ENCODE measurements around the gene ARHGEF4.
"Not testable (repeated sequence)": the region's sequence is repeated elsewhere in the genome, so short reads cannot be mapped to it uniquely, and the experiment has no call there.

ARHGEF4 gene

DNA sequence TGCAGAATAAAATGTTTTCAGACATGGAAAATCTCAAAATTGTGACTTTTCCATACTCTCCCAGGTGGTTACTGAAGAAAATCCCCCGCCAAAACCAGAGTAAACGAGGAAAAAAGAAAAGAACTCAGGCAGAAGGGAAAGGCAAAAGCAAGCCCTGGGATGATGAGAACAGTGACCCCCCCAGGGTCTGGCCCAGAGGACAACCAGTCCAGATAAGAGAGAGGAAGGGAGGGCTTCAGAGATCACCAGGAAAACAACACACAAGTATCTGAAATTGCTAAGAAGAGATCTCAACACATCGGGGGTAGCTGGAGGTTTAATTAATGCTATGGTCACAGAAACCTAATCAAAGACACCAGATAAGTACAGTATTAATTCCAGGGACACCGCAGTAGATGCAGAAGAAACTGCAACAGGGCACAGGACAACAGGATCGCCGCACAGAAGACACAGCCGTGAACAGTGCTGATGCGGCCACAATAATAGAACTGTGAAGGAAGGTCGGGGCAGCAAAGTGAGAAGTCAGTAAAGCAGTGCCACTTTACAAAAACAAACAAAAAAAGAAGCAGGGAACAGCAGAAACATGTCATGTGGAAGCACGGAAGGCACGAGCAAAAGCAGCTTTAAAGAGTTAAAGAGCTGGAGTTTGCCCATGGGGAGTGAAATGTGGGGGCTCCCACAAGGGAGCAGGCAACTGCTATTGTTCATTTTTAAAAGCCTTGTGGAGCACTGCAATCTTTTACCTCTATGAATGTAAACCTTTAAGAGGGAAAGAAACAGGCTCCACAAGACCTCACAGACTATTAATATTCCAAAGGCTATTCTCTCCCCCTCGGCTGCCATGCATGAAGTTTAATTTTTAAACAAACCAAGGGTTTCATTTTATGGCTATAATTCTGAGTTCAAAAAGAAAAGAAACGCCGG lies 228.1 kb downstream of the ARHGEF4 start:
- no peaks in the 10 kb centered on the region for H3K27me3 ChIP-seq
- H3K36me3 ChIP-seq: peaks cover 91 to 98% (median 96%) of the 10 kb centered on the region in 11 experiments
- H3K27ac ChIP-seq: no peak overlapping the region; a peak in 1 of 22 replicates
- no peaks in the 10 kb centered on the region for H3K9me3 ChIP-seq (replicated peaks in 1 of 11)
- H3K9ac ChIP-seq: peak overlapping the region in 1 of 11 experiments; percentile 2; a peak in 1 of 22 replicates
- no peak overlapping the region for H3K4me3 ChIP-seq
- TF ChIP-seq Cebpa-rat (IDR thresholded peaks at IDR 0.05): no peak
- peaks cover 0 to 9% (median 0%) of the 10 kb centered on the region in 10 experiments; a peak in 4 of 20 replicates for H3K4me1 ChIP-seq
- no peak overlapping the region for H3K4me2 ChIP-seq
- peaks cover 85 to 100% (median 97%) of the 10 kb centered on the region in 11 experiments; a peak in 21 of 22 replicates for H4K20me1 ChIP-seq

GRCh38 chr2:131067465-131068125 lies 230.9 kb downstream of the ARHGEF4 start:
- H3K4me2 ChIP-seq: no peak overlapping the region
- H4K20me1 ChIP-seq: peaks cover 79 to 100% (median 98%) of the 10 kb centered on the region in 11 experiments; a peak in 21 of 22 replicates
- no peak for TF ChIP-seq Cebpa-rat (IDR thresholded peaks at IDR 0.05)
- no peak overlapping the region for H3K9ac ChIP-seq
- H3K9me3 ChIP-seq (replicated peaks in 1 of 11): no peaks in the 10 kb centered on the region
- no peaks in the 10 kb centered on the region for H3K27me3 ChIP-seq
- H3K4me3 ChIP-seq: no peak overlapping the region
- peaks cover 94 to 100% (median 99%) of the 10 kb centered on the region in 11 experiments for H3K36me3 ChIP-seq
- peaks cover 0 to 8% (median 0%) of the 10 kb centered on the region in 10 experiments; a peak in 3 of 20 replicates for H3K4me1 ChIP-seq
- no peak overlapping the region for H3K27ac ChIP-seq

GRCh38 chr2:131068172-131068571 lies 231.5 kb downstream of the ARHGEF4 start:
- H3K9me3 ChIP-seq (replicated peaks in 1 of 11); H3K27ac ChIP-seq; H3K4me3 ChIP-seq; H3K4me2 ChIP-seq; H3K27me3 ChIP-seq; H3K4me1 ChIP-seq: not testable (repeated sequence)
- peaks cover 79 to 100% (median 98%) of the 10 kb centered on the region in 11 experiments; a peak in 21 of 22 replicates for H4K20me1 ChIP-seq
- H3K9ac ChIP-seq: 0 out of 22 replicates have a peak overlapping the region, but pooled peaks of 1 of the 11 experiments have one; percentile 19
- peaks cover 94 to 100% (median 99%) of the 10 kb centered on the region in 11 experiments for H3K36me3 ChIP-seq

DNA sequence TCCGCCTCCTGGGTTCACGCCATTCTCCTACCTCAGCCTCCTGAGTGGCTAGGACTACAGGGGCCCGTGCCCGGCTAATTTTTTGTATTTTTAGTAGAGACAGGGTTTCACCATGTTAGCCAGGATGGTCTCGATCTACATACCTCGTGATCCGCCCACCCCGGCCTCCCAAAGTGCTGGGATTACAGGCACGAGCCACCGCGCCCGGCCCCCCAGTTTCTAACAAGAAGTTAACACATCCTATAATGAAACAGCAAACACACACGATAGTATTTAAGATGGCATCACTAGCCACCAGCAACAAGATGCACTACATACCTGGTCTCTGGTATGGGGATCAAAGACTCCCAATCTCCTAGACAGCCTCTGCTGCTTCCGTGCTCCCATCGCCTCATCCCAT lies 238.9 kb downstream of the ARHGEF4 start:
- H3K36me3 ChIP-seq: peaks cover 99 to 100% (median 100%) of the 10 kb centered on the region in 11 experiments
- not testable (repeated sequence) for H3K4me1 ChIP-seq

DNA sequence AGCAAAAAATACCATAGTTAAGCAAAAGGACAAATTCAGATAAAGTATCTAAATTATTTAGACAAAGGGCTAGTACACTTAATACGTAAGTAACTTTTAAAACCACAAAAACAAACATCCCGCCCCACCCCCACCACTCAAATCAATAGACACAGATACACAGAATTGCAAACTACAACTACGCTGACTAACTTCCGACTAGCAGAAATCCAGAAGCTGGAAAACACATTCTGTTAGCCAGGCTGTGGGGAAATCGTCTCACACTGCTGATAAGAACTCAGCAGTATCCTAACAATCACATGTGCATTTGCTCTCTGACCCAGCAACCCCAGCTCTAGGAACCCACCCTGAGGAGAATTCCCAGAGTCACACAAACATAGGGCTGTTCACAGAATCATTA lies 240.0 kb downstream of the ARHGEF4 start:
- H4K20me1 ChIP-seq: peaks cover 93 to 100% (median 98%) of the 10 kb centered on the region in 11 experiments
- no peak overlapping the region for H3K27ac ChIP-seq
- H3K9me3 ChIP-seq (replicated peaks in 1 of 11): no peaks in the 10 kb centered on the region
- H3K36me3 ChIP-seq: peaks cover 99 to 100% (median 100%) of the 10 kb centered on the region in 11 experiments
- no peaks in the 10 kb centered on the region for H3K27me3 ChIP-seq
- H3K4me2 ChIP-seq: no peak overlapping the region
- H3K9ac ChIP-seq: no peak overlapping the region
- no peak overlapping the region for H3K4me3 ChIP-seq
- peaks cover 0 to 7% (median under 1%) of the 10 kb centered on the region in 10 experiments; a peak in 7 of 20 replicates for H3K4me1 ChIP-seq
- TF ChIP-seq Cebpa-rat (IDR thresholded peaks at IDR 0.05): no peak

More for the DNA sequence above, 238.9 kb downstream of the ARHGEF4 start:
- not testable (repeated sequence) for H3K9ac ChIP-seq; H3K27me3 ChIP-seq; H3K4me3 ChIP-seq; H3K4me2 ChIP-seq; H3K9me3 ChIP-seq (replicated peaks in 1 of 11); H3K27ac ChIP-seq
- peaks cover 93 to 100% (median 98%) of the 10 kb centered on the region in 11 experiments for H4K20me1 ChIP-seq

GRCh38 chr2:131077182-131077846 lies 240.6 kb downstream of the ARHGEF4 start:
- Histone ChIP-seq H3K27ac (no peak overlapping the region), H3K4me3 (no peak overlapping the region), H3K4me2 (no peak overlapping the region), H4K20me1 (peaks cover 93 to 100% (median 98%) of the 10 kb centered on the region in 11 experiments), H3K36me3 (peaks cover 99 to 100% (median 100%) of the 10 kb centered on the region in 11 experiments), H3K27me3 (no peaks in the 10 kb centered on the region), H3K4me1 (peaks cover 0 to 12% (median 4%) of the 10 kb centered on the region in 10 experiments; a peak in 7 of 20 replicates), H3K9ac (no peak overlapping the region), H3K9me3 (replicated peaks in 1 of 11) (no peaks in the 10 kb centered on the region)
- TF ChIP-seq Cebpa-rat (IDR thresholded peaks at IDR 0.05): no peak

GRCh38 chr2:131077966-131078365 lies 241.3 kb downstream of the ARHGEF4 start:
- no peak for TF ChIP-seq Cebpa-rat (IDR thresholded peaks at IDR 0.05)
- peaks cover 0 to 16% (median 8%) of the 10 kb centered on the region in 10 experiments; a peak in 8 of 20 replicates for H3K4me1 ChIP-seq
- peaks cover 93 to 100% (median 98%) of the 10 kb centered on the region in 11 experiments for H4K20me1 ChIP-seq
- H3K4me3 ChIP-seq: no peak overlapping the region
- no peak overlapping the region for H3K4me2 ChIP-seq
- H3K27ac ChIP-seq: no peak overlapping the region
- peaks cover 98 to 100% (median 100%) of the 10 kb centered on the region in 11 experiments for H3K36me3 ChIP-seq
- H3K9me3 ChIP-seq (replicated peaks in 1 of 11): no peaks in the 10 kb centered on the region
- H3K27me3 ChIP-seq: no peaks in the 10 kb centered on the region
- 0 out of 22 replicates have a peak overlapping the region, but pooled peaks of 1 of the 11 experiments have one; percentile 11 for H3K9ac ChIP-seq

DNA sequence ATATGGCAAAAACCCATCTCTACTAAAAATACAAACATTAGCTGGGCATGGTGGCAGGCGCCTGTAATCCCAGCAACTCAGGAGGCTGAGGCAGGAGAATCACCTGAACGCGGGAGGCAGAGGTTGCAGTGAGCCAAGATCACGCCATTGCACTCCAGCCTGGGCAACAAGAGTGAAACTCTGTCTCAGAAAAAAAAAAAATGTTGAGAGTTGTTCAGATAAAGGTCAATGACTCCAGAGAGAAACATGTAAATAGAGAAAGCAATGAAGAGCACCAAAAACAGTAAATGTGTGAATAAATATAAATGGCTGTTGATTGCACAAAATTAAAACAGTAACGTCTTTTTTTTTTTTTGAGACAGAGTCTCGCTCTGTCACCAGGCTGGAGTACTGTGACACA lies 243.2 kb downstream of the ARHGEF4 start:
- Histone ChIP-seq H3K36me3 (peaks cover 89 to 99% (median 98%) of the 10 kb centered on the region in 11 experiments), H4K20me1 (peaks cover 93 to 100% (median 98%) of the 10 kb centered on the region in 11 experiments)

More for the DNA sequence above, 243.2 kb downstream of the ARHGEF4 start:
- H3K9me3 ChIP-seq (replicated peaks in 1 of 11); H3K4me3 ChIP-seq; H3K9ac ChIP-seq; H3K27me3 ChIP-seq; H3K4me2 ChIP-seq; H3K27ac ChIP-seq: not testable (repeated sequence)
- peaks cover 0 to 18% (median 8%) of the 10 kb centered on the region in 10 experiments; a peak in 8 of 20 replicates for H3K4me1 ChIP-seq
